GM19463 (cell line): ENCODE results near the gene C2orf92.
A peak's percentile ranks its signal among the peaks of the same experiment; 100 is the strongest.

Source experiments
- ATAC-seq: cut with Tn5 transposase; IDR thresholded peaks from one replicate; pipeline ENCODE4 v1.9.1; 2021; ENCODE audit warnings: mild to moderate bottlenecking, moderate library complexity; ENCODE audit not compliant: unreplicated experiment

C2orf92 gene

DNA sequence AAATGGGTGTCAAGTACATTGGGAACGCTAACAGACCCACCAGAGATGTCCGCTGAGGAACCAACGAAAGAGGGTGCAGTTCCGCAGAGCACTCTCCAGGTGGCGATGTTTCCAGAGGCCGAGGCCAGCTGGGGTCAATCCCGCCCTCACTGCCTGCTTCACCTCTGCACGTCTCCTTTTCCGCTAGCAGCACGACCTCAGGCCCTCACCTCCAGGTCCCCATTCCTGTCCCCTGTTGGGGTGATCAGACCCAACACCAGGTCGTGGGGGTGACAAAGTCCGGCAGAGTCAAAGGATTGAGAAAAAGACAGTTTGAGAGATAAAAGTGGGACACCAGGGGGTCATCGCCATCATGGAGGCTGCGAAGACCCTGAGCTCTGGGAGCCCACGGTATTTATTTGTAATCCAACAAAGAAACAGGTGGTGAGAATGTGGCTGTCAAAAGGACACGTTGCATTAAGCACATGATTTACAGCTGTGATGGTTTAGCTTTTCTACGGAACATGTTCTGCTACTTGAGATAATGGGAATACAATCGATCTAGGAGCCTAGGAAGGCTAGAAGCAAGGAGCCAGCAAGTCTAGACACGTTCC is 71.2 kb downstream of the C2orf92 start:
- no peak for ATAC-seq

DNA sequence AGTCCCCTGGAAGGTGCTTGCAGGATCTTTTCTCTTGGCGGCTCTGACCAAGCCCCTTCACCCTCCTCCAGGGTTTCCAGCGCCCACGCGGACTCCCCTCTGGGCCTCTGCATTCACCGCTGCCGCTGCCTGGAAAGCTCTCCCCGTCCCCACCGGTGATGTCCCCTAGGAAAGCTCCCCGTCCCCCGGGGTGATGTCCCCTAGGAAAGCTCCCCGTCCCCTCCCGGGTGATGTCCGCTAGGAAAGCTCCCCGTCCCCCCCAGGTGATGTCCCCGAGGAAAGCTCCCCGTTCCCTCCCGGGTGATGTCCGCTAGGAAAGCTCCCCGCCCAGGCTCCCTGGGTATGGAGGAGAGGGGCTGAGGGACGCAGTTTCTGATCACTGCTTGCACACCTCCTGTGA is 71.7 kb downstream of the C2orf92 start:
- ATAC-seq = no peak

DNA sequence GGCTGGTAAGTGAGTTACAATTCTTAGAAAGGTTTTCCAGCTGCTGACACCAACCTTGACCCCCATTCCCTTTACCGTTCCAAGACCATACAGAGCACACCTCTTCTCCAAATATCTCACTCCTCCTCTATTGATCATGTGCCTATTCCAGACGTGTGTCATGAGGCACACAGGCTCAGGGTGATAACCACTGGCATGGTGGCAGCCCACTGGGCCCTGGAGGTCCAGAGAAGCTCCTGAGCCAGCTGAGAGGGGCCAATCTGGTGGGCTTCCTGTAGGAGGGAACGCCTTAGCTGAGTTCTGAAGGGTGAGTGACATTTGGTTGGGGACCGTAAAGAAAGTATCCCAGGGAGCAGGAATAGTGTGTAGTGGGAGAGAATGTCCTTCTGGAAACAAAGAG is 72.2 kb downstream of the C2orf92 start:
- no peak for ATAC-seq

DNA sequence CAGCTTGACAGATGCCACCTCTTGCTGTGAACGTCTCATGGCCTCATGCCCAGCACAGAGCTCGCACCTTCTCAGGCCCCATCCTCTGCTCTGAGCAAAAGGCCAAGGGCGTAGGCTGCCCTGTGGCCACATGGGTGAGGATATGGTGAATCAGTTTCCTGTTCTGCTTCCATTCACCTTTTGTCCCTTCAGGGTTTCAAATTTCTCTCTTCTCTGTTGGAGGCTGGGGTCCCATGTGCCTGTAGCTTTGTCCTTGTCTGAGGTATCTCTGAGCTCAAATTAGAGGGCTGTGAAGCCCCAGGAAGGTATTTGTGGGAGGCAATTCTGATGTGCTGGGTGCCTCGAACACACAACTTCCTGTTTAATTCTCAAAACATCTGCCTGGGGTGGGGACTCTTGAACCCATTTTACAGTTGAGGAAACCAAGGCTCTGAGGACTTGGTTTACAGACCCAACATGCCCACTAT is 72.9 kb downstream of the C2orf92 start:
- no peak for ATAC-seq

DNA sequence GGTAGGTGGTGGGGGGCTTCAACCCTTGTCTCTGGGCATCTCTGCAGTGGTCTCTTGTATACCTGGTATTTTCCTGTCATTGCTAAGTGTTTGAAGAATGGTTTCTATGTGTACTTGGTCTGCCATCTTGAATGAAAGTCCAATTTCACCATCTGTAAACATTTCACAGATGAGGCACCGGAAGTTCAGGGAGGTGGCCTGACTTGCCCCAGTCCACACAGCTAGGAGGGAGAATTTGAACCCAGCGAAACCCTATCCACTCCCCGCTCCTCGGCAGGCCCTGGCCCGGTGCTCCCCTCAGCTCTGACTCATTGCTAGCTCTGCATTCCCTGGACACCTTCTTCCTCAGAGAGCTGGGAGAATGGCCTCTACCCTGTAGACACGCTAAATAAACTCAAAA is 74.4 kb downstream of the C2orf92 start:
- ATAC-seq = no peak

DNA sequence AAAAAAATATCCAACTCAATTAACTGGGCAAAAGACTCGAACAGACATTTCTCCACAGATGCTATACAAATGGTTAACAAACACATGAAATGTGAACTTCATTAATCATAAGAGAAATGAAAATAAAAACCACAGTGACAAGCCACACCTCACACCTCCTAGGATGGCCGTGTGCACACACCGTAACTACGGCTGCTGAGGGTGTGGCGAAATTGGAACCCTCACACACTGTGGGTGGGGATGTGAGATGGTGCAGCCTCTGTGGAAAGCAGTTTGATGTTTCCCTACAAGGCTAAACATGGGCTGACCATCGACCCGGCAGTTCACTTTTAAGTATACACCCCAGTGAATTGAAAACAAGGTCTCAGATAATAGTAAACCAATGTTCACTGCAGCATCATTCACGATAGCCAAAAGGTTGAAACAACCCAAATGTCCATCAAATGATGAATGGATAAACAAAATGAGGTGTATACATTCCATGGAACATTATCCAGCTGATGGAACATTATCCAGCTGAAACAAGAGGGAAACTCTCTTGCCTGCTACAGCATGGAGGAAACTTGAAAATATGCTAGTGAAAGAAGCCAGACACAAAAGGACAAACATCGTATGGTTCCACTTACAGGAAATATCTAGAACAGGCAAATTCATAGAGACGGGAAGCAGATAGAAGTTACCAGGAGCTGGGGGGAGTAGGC is 76.1 kb downstream of the C2orf92 start:
- ATAC-seq = peak; percentile 42

DNA sequence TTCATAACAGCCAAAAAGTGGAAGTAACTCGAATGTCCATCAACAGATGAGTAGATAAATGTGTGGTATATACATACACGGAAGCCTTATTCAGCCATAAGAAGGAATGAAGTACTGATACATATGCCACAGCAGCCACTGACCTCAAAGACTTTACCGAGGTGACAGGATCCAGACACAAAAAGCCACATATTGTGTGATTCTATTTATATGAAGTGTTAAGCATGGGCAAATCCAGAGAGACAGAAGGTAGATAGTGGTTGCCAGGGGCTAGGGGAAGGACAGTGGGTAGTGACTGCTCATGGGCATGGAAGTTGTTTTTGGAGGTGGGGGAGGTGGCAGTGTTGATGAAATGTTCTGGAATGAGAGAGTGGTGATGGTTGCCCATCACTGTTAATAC is 77.8 kb downstream of the C2orf92 start:
- no peak for ATAC-seq

DNA sequence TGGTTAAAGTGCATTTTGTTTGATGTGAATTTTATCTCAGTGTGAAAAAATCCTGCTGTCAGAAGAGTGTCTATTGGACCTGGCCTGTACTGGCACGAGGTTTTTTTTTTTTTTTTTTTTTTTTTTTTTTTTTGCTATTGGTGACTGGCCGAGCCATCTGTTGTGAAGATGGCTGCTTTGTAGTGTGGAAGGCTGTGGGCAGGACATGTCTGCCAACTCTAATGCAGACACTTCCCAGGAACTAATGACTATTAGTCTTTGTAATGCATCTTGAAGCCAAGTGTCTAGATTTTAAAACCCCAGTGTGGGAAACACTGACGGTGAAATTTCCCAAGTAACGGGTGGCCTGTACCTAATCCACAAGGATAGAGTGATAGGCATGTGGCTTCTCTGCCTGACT is 78.2 kb downstream of the C2orf92 start:
- no peak for ATAC-seq

DNA sequence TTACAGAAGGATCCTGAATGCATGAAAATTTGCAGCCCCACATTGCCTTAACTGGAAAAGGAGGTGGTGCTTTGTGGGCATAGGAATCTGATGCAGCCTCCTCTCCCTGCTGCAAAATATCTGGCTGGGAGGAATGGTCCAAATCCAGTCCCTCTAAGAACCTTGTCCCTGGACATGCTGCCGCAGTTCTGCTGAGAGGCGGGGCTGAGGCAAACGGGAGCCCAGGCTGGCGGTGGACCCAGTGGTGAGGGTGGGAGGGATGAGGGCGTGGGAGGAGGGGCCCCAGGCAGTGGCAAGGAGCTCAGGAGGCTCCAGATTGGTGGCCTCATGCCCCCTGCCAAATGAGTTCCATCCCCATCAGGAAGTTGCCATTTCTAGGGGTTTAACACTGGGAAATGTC is 80.1 kb downstream of the C2orf92 start:
- no peak for ATAC-seq

DNA sequence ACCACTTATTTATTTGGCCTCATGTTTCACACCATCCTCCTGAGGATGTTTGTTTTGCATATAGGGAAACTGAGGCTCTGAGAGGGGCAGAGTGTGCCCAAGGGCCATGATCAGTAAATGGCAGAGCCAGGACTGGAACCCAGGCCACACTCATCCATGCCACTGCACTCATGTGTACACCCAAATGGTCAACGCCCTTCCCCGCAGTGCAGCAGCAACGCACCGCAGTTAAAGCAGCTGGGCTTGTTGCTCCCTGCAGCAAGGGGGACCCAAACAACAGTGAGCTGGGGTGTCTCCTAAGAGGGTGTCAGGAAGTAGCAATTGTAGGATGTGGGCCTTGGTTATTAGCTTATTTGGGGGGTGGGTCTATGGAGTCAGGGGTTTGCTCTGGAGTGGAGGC is 80.5 kb downstream of the C2orf92 start:
- no peak for ATAC-seq

DNA sequence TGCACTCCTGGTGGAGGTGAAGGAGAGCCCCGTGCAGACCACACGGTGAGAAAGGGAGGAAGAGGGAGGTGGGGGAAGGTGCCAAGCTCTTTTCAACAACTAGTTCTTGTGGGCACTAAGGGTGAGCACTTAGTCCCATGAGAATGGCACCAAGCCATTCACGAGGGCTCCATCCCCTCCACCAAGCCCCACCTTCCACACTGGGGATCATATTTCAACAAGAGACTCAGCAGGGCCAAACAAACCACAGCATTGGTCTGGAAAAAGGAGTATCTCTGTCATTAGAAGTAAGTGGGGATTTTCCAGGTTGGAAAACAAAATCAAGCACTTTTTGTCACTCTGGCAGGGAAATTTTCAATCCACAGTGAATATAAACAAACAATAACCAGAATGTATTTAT is 82.2 kb downstream of the C2orf92 start:
- no peak for ATAC-seq
